ENCODE results near the gene ZNF79. TPM values are rescaled to one million over a fixed set of nuclear protein-coding genes. Genes with fewer than 3 reads are reported as not detected.
A peak's percentile ranks its signal among the peaks of the same experiment; 100 is the strongest.

The ZNF79 gene
- total RNA-seq, 6 donors from 2014 or later, result 6.1 to 18.9 (median 9.2) TPM

- 92 to 100% methylated on average over 2 to 10 of the region's 10 CpGs for WGBS, 2 donors
- Histone ChIP-seq H3K4me1 (peaks cover 5 to 14% (median 9%) of the 10 kb centered on the region in 4 donors), H3K36me3 (peaks cover 4 to 90% (median 48%) of the 10 kb centered on the region in 4 donors), H3K9me3 (no peaks in the 10 kb centered on the region), H3K27ac (no peak overlapping the region), H3K27me3 (no peaks in the 10 kb centered on the region), H3K4me3 (no peak overlapping the region)
- DNase-seq (peak in 1 of 2 donors; percentile 61), ATAC-seq (ENCODE audit: low FRiP score in 2 of 2) (peak in 1 of 2 donors; percentile 13)
- no peak for TF ChIP-seq POLR2A (IDR thresholded peaks at IDR 0.05)
- TF ChIP-seq CTCF (IDR thresholded peaks at IDR 0.05), result no peak
- TF ChIP-seq EP300 (IDR thresholded peaks at IDR 0.05), result no peak
- TF ChIP-seq POLR2AphosphoS5 (IDR thresholded peaks at IDR 0.05), result no peak
Observed at GRCh38 chr9:127491516-127491915, 67.3 kb downstream of the ZNF79 start.

GRCh38 chr9:127492616-127493015, 68.4 kb downstream of the ZNF79 start:
- 78 to 85% methylated on average over 14 of the region's 14 CpGs for whole genome bisulfite sequencing, 2 donors
- H3K9me3 ChIP-seq, result no peaks in the 10 kb centered on the region
- H3K27ac ChIP-seq, result no peak overlapping the region
- DNase-seq, result peak in 1 of 2 donors; percentile 68
- ATAC-seq (ENCODE audit: low FRiP score in 2 of 2), result no peak
- no peak overlapping the region for H3K4me3 ChIP-seq
- peaks cover 5 to 14% (median 9%) of the 10 kb centered on the region in 4 donors for H3K4me1 ChIP-seq
- H3K36me3 ChIP-seq, result peaks cover 5 to 90% (median 54%) of the 10 kb centered on the region in 4 donors
- no peaks in the 10 kb centered on the region for H3K27me3 ChIP-seq
- no peak for TF ChIP-seq EP300 (IDR thresholded peaks at IDR 0.05)
- no peak for TF ChIP-seq POLR2A (IDR thresholded peaks at IDR 0.05)
- no peak for TF ChIP-seq POLR2AphosphoS5 (IDR thresholded peaks at IDR 0.05)
- no peak for TF ChIP-seq CTCF (IDR thresholded peaks at IDR 0.05)

- ATAC-seq (ENCODE audit: low FRiP score in 2 of 2) (no peak), DNase-seq (no peak)
- TF ChIP-seq EP300 (IDR thresholded peaks at IDR 0.05), result no peak
- TF ChIP-seq CTCF (IDR thresholded peaks at IDR 0.05), result no peak
- TF ChIP-seq POLR2A (IDR thresholded peaks at IDR 0.05), result no peak
- TF ChIP-seq POLR2AphosphoS5 (IDR thresholded peaks at IDR 0.05), result no peak
- peaks cover 5 to 14% (median 9%) of the 10 kb centered on the region in 4 donors for H3K4me1 ChIP-seq
- no peak overlapping the region for H3K4me3 ChIP-seq
- no peaks in the 10 kb centered on the region for H3K9me3 ChIP-seq
- peak overlapping the region in 1 of 4 donors; percentile 35 for H3K27ac ChIP-seq
- no peaks in the 10 kb centered on the region for H3K27me3 ChIP-seq
- H3K36me3 ChIP-seq, result peaks cover 5 to 89% (median 59%) of the 10 kb centered on the region in 4 donors
- 88 to 89% methylated on average over 10 to 22 of the region's 22 CpGs for WGBS, 2 donors
Observed at GRCh38 chr9:127493592-127494303, 69.6 kb downstream of the ZNF79 start.

- H3K27ac ChIP-seq, result peak overlapping the region in 1 of 4 donors; percentile 35
- H3K36me3 ChIP-seq, result peaks cover 5 to 87% (median 54%) of the 10 kb centered on the region in 4 donors
- DNase-seq, result no peak
- TF ChIP-seq POLR2AphosphoS5 (IDR thresholded peaks at IDR 0.05), result no peak
- no peak for TF ChIP-seq CTCF (IDR thresholded peaks at IDR 0.05)
- TF ChIP-seq POLR2A (IDR thresholded peaks at IDR 0.05), result no peak
- TF ChIP-seq EP300 (IDR thresholded peaks at IDR 0.05), result no peak
- no peak overlapping the region for H3K4me3 ChIP-seq
- no peaks in the 10 kb centered on the region for H3K27me3 ChIP-seq
- H3K4me1 ChIP-seq, result peaks cover 5 to 14% (median 9%) of the 10 kb centered on the region in 4 donors
- 84 to 94% methylated on average over 9 of the region's 9 CpGs for whole genome bisulfite sequencing, 2 donors
- no peaks in the 10 kb centered on the region for H3K9me3 ChIP-seq
- no peak for ATAC-seq (ENCODE audit: low FRiP score in 2 of 2)
Observed at GRCh38 chr9:127494304-127494702, 70.1 kb downstream of the ZNF79 start.

Small RNAs within 50 kb of the gene (small RNA-seq; reads per million reads assigned to genes)
- gene RF00019 (0 reads per million in 4 donors), gene SNORA65 (134 to 648 (median 268) reads per million in 4 donors)

Other genes starting within 250 kb of the ZNF79 start
- gene GARNL3, start 159.6 kb upstream of the ZNF79 start, total RNA-seq, result 10 to 100 TPM in 2 of 6 donors, 1 to 10 TPM in 4; 3.1 to 37.7 (median 7.0) TPM
- 10 to 100 TPM in 5 of 6 donors, 1 to 10 TPM in 1; 7.0 to 27.4 (median 20.2) TPM for gene SLC2A8, start 27.2 kb upstream of the ZNF79 start, total RNA-seq
- gene RPL12, start 27.0 kb downstream of the ZNF79 start, total RNA-seq, result 1,000 to 10,000 TPM in 4 of 6 donors, 100 to 1,000 TPM in 2; 841 to 1,291 (median 1,060) TPM
- gene LRSAM1, start 27.1 kb downstream of the ZNF79 start, total RNA-seq, result 10 to 100 TPM; 12.9 to 77.5 (median 25.4) TPM
- 100 to 1,000 TPM in 2 of 6 donors, 10 to 100 TPM in 4; 44.6 to 124 (median 76.1) TPM for gene STXBP1, start 187.9 kb downstream of the ZNF79 start, total RNA-seq

Measured in upper lobe of left lung (tissue), 6 donors.